Myocyte (in vitro differentiated cells): ENCODE data around the gene PLCH1. TPM values are rescaled to one million over a fixed set of nuclear protein-coding genes. Genes with fewer than 3 reads are reported as not detected.
A peak's percentile ranks its signal among the peaks of the same experiment; 100 is the strongest.

Experiments used
- DNase-seq: peaks from one replicate; pipeline ENCODE4 v3.0.0-alpha.2; 2012; ENCODE audit warnings: low read depth
- total RNA-seq: library from RNA; depleted of rRNA; stranded (reverse); fragments of >200 nt; gene quantifications from 2 replicates; pipeline ENCODE4 v1.2.3, GENCODE V29; 2014

PLCH1 gene
- total RNA-seq, 1 donor from 2014 or later: 0.62 TPM

GRCh38 chr3:155745795-155746550 is 1.1 kb upstream of the PLCH1 start:
- DNase-seq: no peak

- DNase-seq: peak; percentile 45
These were observed 753 bp downstream of the PLCH1 start for GRCh38 chr3:155744010-155744625.

GRCh38 chr3:155743606-155744005 is 1.3 kb downstream of the PLCH1 start:
- DNase-seq: no peak

GRCh38 chr3:155742349-155742965 is 2.4 kb downstream of the PLCH1 start:
- no peak for DNase-seq

GRCh38 chr3:155741603-155742002 is 3.3 kb downstream of the PLCH1 start:
- DNase-seq: no peak

GRCh38 chr3:155741101-155741500 is 3.8 kb downstream of the PLCH1 start:
- no peak for DNase-seq

GRCh38 chr3:155739154-155739553 is 5.7 kb downstream of the PLCH1 start:
- no peak for DNase-seq

- DNase-seq: no peak
These were observed 6.2 kb downstream of the PLCH1 start for GRCh38 chr3:155738580-155739076.

GRCh38 chr3:155737844-155738460 is 6.9 kb downstream of the PLCH1 start:
- no peak for DNase-seq

- no peak for DNase-seq
These were observed 8.5 kb downstream of the PLCH1 start for GRCh38 chr3:155736381-155736780.

GRCh38 chr3:155730843-155731242 is 14.0 kb downstream of the PLCH1 start:
- DNase-seq: no peak

GRCh38 chr3:155727836-155728235 is 17.0 kb downstream of the PLCH1 start:
- DNase-seq: no peak

- DNase-seq: no peak
These were observed 30.6 kb downstream of the PLCH1 start for GRCh38 chr3:155714295-155714718.

GRCh38 chr3:155712008-155712407 is 32.9 kb downstream of the PLCH1 start:
- peak; percentile 3 for DNase-seq

GRCh38 chr3:155704771-155705559 is 39.9 kb downstream of the PLCH1 start:
- DNase-seq: no peak

- no peak for DNase-seq
These were observed 40.8 kb downstream of the PLCH1 start for GRCh38 chr3:155704061-155704460.

GRCh38 chr3:155702745-155703591 is 41.9 kb downstream of the PLCH1 start:
- no peak for DNase-seq

GRCh38 chr3:155701882-155702465 is 42.9 kb downstream of the PLCH1 start:
- DNase-seq: peak; percentile 70

GRCh38 chr3:155697542-155697941 is 47.3 kb downstream of the PLCH1 start:
- DNase-seq: no peak

GRCh38 chr3:155690921-155691320 is 54.0 kb downstream of the PLCH1 start:
- no peak for DNase-seq
